22Rv1 (cell line): Measurements from ENCODE around the gene MRPS25.
"Not testable (repeated sequence)": the region's sequence is repeated elsewhere in the genome, so short reads cannot be mapped to it uniquely, and the experiment has no call there.

Experiments
- H3K27ac ChIP-seq: fragments of 450-650 bp; 2 replicates; pipeline ENCODE4 v1.5.1; 2017
- ZFX ChIP-seq: fragments of 450-650 bp; IDR thresholded peaks from 2 replicates; pipeline ENCODE4 v1.6.1; 2017; ENCODE audit warnings: antibody characterized with exemption, borderline replicate concordance
- TF ChIP-seq, protein P1 (sequence below): fragments of 450-650 bp; IDR thresholded peaks from 2 replicates; pipeline ENCODE4 v1.5.1; 2017; ENCODE audit warnings: mild to moderate bottlenecking

MRPS25 gene

DNA sequence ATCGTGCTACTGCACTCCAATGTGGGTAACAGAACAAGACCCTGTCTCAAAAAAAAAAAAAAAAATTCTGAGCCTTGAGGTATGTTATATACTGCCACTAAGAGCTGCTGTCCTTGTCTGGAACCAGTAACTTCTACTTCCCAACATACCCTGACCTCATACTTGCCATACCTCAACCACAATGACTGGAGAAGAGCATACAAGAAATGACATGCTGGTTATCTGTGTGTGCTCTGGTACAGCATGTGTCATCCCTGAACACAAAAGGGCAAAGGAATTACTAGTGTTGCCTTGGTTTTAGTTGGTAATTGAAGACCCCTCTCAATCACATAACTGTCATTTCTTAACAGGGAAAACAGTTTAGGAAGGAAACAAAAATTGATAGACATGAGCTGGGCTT is 54.5 kb downstream of the MRPS25 start:
- no peak overlapping the region for H3K27ac ChIP-seq
- TF ChIP-seq, protein P1, sequence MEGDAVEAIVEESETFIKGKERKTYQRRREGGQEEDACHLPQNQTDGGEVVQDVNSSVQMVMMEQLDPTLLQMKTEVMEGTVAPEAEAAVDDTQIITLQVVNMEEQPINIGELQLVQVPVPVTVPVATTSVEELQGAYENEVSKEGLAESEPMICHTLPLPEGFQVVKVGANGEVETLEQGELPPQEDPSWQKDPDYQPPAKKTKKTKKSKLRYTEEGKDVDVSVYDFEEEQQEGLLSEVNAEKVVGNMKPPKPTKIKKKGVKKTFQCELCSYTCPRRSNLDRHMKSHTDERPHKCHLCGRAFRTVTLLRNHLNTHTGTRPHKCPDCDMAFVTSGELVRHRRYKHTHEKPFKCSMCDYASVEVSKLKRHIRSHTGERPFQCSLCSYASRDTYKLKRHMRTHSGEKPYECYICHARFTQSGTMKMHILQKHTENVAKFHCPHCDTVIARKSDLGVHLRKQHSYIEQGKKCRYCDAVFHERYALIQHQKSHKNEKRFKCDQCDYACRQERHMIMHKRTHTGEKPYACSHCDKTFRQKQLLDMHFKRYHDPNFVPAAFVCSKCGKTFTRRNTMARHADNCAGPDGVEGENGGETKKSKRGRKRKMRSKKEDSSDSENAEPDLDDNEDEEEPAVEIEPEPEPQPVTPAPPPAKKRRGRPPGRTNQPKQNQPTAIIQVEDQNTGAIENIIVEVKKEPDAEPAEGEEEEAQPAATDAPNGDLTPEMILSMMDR, result no peak
- TF ChIP-seq ZFX, result no peak

DNA sequence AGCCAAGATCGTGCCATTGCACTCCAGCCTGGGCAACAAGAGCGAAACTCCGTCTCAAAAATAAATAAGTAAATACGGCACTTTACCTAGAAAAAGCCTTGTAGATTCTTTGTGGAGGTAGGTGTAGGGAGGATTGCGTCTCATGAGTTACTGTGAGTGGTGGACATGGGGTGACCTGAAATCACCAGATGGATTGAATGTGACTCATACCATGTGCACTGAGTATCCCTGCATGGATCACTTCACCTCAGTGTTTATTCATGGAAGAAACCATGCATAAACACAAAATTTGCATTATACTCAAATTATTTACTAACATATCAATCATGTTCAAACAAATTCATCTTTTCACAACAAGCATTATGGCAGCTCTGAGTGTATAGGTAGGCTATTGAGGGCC is 55.9 kb downstream of the MRPS25 start:
- H3K27ac ChIP-seq, result no peak overlapping the region
- TF ChIP-seq, protein P1, result no peak
- no peak for TF ChIP-seq ZFX

DNA sequence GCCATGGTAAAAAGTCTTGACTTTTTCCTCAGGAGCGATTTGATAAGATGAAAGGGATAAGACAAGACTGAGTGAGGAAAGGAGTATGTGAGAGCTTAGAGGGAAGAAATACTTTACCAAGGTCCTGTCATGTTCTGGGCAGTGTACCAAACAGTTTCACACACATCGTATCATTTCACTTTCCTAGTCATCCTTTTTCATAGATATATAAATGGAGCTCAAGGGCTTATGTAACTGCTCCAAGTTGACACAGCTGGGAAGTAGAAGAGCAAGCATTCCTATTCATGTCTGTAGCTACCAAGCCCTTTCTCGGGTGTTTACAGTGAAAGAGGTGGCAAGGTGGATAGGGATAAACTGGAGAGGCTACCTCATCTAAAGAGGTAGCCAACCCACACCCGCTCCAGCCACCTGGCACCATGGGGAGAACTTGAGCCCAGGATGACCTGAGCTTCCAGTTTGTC is 57.4 kb downstream of the MRPS25 start:
- no peak overlapping the region for H3K27ac ChIP-seq
- no peak for TF ChIP-seq ZFX
- TF ChIP-seq, protein P1, result no peak

DNA sequence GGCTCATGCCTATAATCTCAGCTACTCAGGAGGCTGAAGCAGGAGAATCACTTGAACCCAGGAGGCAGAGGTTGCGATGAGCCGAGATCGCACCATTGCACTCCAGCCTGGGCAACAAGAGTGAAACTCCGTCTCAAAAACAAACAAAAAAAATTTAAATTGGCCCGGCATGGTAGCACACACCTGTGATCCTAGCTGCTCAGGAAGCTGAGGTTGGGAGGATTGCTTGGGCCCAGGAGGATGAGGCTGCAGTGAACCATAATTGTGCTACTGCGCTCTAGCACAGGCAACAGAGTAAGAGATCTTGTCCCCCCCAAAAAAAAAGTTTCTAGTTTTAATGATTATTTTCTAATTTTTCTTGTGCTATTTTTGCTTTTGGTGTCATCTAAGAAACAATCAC is 65.9 kb downstream of the MRPS25 start:
- H3K27ac ChIP-seq, result not testable (repeated sequence)
